Rectal smooth muscle tissue (tissue), 1 donor: ENCODE measurements around the gene KRTAP10-10.
"Not testable (repeated sequence)": the region's sequence is repeated elsewhere in the genome, so short reads cannot be mapped to it uniquely, and the experiment has no call there.

Source experiments
- H3K27ac ChIP-seq: one replicate; pipeline ENCODE4 v1.7.0; 2013; ENCODE audit warnings: low read depth, low read length, inconsistent platforms
- H3K27me3 ChIP-seq: one replicate; pipeline ENCODE4 v1.7.0; 2013; ENCODE audit warnings: low read length; ENCODE audit not compliant: control insufficient read depth, insufficient read depth
- H3K36me3 ChIP-seq: one replicate; pipeline ENCODE4 v1.7.0; 2013; ENCODE audit warnings: low read length; ENCODE audit not compliant: control insufficient read depth, insufficient read depth
- H3K4me1 ChIP-seq: one replicate; pipeline ENCODE4 v1.7.0; 2013; ENCODE audit warnings: low read length; ENCODE audit not compliant: control insufficient read depth, insufficient read depth
- H3K4me3 ChIP-seq: one replicate; pipeline ENCODE4 v1.7.0; 2013; ENCODE audit warnings: low read length
- H3K9ac ChIP-seq: one replicate; pipeline ENCODE4 v1.7.0; 2013; ENCODE audit warnings: low read length

Gene KRTAP10-10

DNA sequence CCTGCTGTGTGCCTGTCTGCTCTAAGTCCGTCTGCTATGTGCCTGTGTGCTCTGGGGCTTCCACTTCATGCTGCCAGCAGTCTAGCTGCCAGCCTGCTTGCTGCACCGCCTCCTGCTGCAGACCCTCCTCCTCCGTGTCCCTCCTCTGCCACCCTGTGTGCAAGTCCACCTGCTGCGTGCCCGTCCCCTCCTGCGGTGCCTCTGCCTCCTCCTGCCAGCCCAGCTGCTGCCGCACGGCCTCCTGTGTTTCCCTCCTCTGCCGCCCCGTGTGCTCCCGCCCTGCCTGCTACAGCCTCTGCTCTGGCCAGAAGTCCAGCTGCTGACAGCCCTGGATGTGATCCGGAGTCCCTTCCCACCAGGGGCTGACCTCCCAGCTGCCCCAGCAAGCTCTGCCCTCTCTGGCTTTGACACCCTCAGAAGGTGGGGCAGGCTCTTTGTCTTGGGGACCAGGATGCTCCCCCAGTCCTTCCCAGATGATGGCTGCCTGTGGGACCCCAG lies 744 bp downstream of the KRTAP10-10 start:
- H3K4me3 ChIP-seq, H3K36me3 ChIP-seq, H3K4me1 ChIP-seq, H3K27ac ChIP-seq, H3K9ac ChIP-seq, H3K27me3 ChIP-seq: not testable (repeated sequence)

GRCh38 chr21:44638506-44639330 lies 1.6 kb downstream of the KRTAP10-10 start:
- H3K36me3 ChIP-seq, H3K27ac ChIP-seq, H3K9ac ChIP-seq: not testable (repeated sequence)

DNA sequence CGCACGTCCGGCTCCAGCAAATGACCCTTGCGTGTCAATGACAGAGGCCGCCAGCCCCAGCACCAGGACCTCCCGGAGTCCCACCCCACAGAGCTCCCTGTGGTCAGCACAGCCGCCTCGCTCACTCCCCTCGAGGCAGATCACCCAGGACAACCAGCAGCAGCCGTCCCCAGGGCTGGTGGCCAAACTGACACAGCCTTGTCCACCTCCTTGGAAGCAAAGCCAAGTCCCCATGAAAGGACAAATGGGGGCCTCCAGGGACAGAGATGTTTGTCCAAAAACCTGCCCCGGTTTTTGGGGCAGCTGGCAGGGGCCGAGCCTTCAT lies 2.1 kb downstream of the KRTAP10-10 start:
- H3K4me1 ChIP-seq = no peaks in the 10 kb centered on the region
- H3K9ac ChIP-seq = no peak overlapping the region
- no peak overlapping the region for H3K4me3 ChIP-seq
- H3K36me3 ChIP-seq = no peaks in the 10 kb centered on the region
- no peaks in the 10 kb centered on the region for H3K27me3 ChIP-seq
- no peak overlapping the region for H3K27ac ChIP-seq

More at GRCh38 chr21:44638506-44639330, 1.6 kb downstream of the KRTAP10-10 start:
- not testable (repeated sequence) for H3K27me3 ChIP-seq, H3K4me3 ChIP-seq, H3K4me1 ChIP-seq

GRCh38 chr21:44640761-44641160 lies 3.6 kb downstream of the KRTAP10-10 start:
- Histone ChIP-seq H3K9ac (no peak overlapping the region), H3K27me3 (no peaks in the 10 kb centered on the region), H3K27ac (no peak overlapping the region), H3K4me3 (no peak overlapping the region), H3K4me1 (no peaks in the 10 kb centered on the region), H3K36me3 (no peaks in the 10 kb centered on the region)

GRCh38 chr21:44643741-44644310 lies 6.7 kb downstream of the KRTAP10-10 start:
- Histone ChIP-seq H3K4me1 (no peaks in the 10 kb centered on the region), H3K27me3 (no peaks in the 10 kb centered on the region), H3K9ac (no peak overlapping the region), H3K4me3 (no peak overlapping the region), H3K27ac (no peak overlapping the region), H3K36me3 (no peaks in the 10 kb centered on the region)

GRCh38 chr21:44644878-44645277 lies 7.7 kb downstream of the KRTAP10-10 start:
- Histone ChIP-seq H3K4me3 (no peak overlapping the region), H3K4me1 (no peaks in the 10 kb centered on the region), H3K27ac (no peak overlapping the region), H3K9ac (no peak overlapping the region), H3K36me3 (no peaks in the 10 kb centered on the region), H3K27me3 (no peaks in the 10 kb centered on the region)

DNA sequence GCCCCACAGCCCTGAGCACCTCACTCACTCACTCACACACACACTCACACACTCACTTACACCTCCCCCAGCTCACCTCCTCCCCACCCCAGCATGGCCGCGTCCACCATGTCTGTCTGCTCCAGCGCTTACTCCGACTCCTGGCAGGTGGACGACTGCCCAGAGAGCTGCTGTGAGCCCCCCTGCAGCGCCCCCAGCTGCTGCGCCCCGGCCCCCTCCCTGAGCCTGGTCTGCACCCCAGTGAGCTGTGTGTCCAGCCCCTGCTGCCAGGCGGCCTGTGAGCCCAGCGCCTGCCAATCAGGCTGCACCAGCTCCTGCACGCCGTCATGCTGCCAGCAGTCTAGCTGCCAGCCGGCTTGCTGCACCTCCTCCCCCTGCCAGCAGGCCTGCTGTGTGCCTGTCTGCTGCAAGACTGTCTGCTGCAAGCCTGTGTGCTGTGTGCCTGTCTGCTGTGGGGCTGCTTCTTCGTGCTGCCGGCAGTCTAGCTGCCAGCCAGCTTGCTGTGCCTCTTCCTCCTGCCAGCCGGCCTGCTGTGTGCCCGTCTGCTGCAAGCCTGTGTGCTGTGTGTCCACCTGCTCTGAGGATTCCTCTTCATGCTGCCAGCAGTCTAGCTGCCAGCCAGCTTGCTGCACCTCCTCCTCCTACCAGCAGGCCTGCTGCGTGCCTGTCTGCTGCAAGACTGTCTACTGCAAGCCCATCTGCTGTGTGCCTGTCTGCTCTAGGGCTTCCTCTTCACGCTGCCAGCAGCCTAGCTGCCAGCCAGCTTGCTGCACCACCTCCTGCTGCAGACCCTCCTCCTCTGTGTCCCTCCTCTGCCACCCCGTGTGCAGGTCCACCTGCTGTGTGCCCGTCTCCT lies 9.4 kb downstream of the KRTAP10-10 start, which contains the start of gene KRTAP10-11:
Gene KRTAP10-11 (plus strand): TSS at position 49 of the 856 bp plus-strand sequence. CDS start 45 bp downstream, at position 94.
- H3K9ac ChIP-seq, H3K27ac ChIP-seq, H3K36me3 ChIP-seq, H3K4me3 ChIP-seq, H3K4me1 ChIP-seq, H3K27me3 ChIP-seq: not testable (repeated sequence)

GRCh38 chr21:44647222-44647552 lies 10.0 kb downstream of the KRTAP10-10 start:
- H3K36me3 ChIP-seq = no peaks in the 10 kb centered on the region
- no peak overlapping the region for H3K9ac ChIP-seq
- H3K4me3 ChIP-seq = no peak overlapping the region

DNA sequence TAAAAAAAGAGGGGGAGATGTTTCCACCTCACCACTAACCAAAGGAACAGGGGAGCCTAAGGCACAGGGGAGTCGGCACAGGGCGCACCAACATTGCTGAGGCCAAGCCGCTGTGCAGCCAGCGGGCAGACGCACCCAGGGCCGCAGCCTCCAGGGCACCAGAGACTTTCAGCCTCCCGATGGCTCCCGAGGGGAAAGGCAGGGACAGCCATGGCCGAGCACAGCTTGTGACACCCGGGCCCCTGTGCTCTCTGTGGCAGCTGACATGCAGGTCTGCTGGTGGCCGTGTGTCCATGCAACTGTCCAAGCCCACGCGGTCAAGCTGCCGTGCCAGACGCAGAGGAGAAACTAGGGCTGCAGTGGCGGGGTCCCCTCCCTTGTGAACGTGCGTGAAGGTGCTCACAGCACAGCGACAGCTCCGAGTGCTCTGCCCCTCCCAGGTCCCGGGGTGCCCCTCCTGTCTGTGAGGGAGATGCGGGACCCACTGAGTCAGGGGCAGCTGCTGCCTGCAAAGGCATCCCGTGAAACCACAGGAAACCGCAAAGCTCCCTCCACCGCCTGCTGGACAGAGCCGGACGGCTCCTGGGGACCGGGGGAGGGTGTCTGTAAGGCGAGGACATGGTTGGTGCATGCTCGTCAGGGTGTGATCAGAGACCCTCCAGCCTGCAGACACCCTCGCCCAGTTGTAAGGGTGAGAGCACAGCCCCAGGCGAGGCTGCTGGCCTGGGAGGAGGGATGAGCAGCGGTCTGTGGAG lies 11.6 kb downstream of the KRTAP10-10 start:
- H3K27ac ChIP-seq = no peak overlapping the region
- no peaks in the 10 kb centered on the region for H3K27me3 ChIP-seq
- H3K4me1 ChIP-seq = no peaks in the 10 kb centered on the region
- no peaks in the 10 kb centered on the region for H3K36me3 ChIP-seq
- no peak overlapping the region for H3K9ac ChIP-seq
- no peak overlapping the region for H3K4me3 ChIP-seq

More at GRCh38 chr21:44647222-44647552, 10.0 kb downstream of the KRTAP10-10 start:
- no peak overlapping the region for H3K27ac ChIP-seq
- no peaks in the 10 kb centered on the region for H3K27me3 ChIP-seq
- H3K4me1 ChIP-seq = no peaks in the 10 kb centered on the region

DNA sequence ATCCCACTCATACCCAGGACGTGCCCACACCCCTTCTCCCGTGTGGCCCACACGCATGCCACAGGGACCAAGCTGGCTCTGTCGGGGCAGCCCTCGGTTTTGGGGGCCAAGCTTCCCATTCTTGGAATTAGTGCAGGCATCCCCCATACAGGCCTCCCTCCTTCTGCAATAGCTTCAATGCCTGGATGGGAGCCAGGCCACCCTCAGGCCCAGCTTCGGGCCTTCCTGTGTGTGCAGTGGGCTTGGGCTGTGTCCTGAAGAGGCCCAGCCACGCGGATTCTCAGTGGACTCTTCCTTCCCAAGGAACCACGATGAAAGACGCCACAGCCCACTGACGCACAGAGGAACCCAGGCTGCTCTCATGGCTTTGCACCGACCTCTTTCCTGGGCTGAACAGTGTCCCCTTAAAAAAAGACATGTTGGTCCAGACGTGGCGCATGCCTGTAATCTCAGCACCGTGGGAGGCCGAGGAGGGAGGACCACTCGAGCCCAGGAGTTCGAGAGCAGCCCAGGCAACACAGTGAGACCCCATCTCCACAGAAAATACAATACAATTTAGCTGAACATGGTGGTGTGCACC lies 12.5 kb downstream of the KRTAP10-10 start:
- H3K4me3 ChIP-seq = no peak overlapping the region
- no peaks in the 10 kb centered on the region for H3K36me3 ChIP-seq
- H3K27ac ChIP-seq = no peak overlapping the region
- H3K27me3 ChIP-seq = no peaks in the 10 kb centered on the region
- H3K4me1 ChIP-seq = no peaks in the 10 kb centered on the region
- no peak overlapping the region for H3K9ac ChIP-seq

DNA sequence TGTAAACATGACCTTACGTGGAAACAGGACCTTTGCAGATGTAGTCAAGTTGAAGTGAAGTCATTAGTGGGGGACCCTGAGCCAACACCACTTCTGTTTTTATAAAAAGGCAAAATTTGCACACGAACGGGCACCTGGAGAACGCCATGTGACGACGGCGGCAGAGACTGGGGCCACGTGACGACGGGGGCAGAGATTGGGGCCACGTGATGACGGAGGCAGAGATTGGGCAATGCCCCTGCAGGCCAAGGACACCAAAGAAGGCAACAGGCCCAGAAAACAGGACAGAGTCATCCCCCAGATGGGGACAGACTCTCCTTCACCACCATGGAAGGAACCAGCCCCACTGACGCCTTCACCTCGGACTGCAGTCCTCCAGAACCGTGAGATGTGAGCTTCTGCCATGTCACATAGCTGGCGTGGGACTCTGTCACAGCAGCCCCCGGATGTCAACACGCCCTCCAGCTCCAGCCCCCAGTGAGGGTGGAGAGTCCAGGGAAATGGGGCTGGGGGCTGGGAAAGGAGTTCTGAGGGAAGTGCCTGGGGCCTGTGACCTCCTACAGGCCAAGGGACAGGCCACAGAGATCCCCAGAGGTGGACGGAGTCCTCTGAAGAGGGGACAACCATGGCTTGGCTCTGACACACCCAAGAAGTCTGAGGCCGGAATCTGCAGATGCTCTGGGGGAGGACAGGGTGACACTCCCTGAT lies 13.3 kb downstream of the KRTAP10-10 start:
- H3K4me1 ChIP-seq = no peaks in the 10 kb centered on the region
- H3K27ac ChIP-seq = no peak overlapping the region
- H3K27me3 ChIP-seq = no peaks in the 10 kb centered on the region
- H3K4me3 ChIP-seq = no peak overlapping the region
- no peak overlapping the region for H3K9ac ChIP-seq
- no peaks in the 10 kb centered on the region for H3K36me3 ChIP-seq
